Brain microvascular endothelial cell (primary cell): ENCODE measurements around the gene ADAMTSL5.

Experiments used
- DNase-seq: peaks from one replicate; pipeline ENCODE4 v3.0.0-alpha.2; 2020
- H3K27ac ChIP-seq: fragments of 250-450 bp; sonication (Bioruptor Pico); 2 replicates; pipeline ENCODE4 v1.5.1; 2020; ENCODE audit warnings: mild to moderate bottlenecking, moderate library complexity
- H3K27me3 ChIP-seq: fragments of 250-450 bp; sonication (Bioruptor Pico); replicated peaks from 2 replicates; pipeline ENCODE4 v1.5.1; 2020; ENCODE audit warnings: mild to moderate bottlenecking
- H3K36me3 ChIP-seq: fragments of 250-450 bp; sonication (Bioruptor Pico); replicated peaks from 2 replicates; pipeline ENCODE4 v1.5.1; 2020; ENCODE audit warnings: mild to moderate bottlenecking
- H3K4me3 ChIP-seq: 2 replicates; pipeline ENCODE4 v1.5.1; 2011; ENCODE audit warnings: low read depth, mild to moderate bottlenecking, control low read depth, low read length, moderate library complexity
- CTCF ChIP-seq: IDR thresholded peaks from 2 replicates; pipeline ENCODE4 v1.5.1; 2011; ENCODE audit warnings: low read depth, mild to moderate bottlenecking, moderate library complexity, low read length, control low read depth, inconsistent platforms; ENCODE audit errors: missing control alignments
- in situ Hi-C: cut with HindIII; loops from 2 replicates; pipeline ENCODE4 v1.10.0; 2017; ENCODE audit warnings: low sequenced_read_pairs, low pct_ligation_motif_present

Gene ADAMTSL5

GRCh38 chr19:1467490-1468273 lies 45.1 kb downstream of the ADAMTSL5 start:
- H3K36me3 ChIP-seq = no peaks in the 10 kb centered on the region
- DNase-seq = no peak
- in situ Hi-C loops = no loop called here
- H3K27me3 ChIP-seq = peaks cover 66% of the 10 kb centered on the region
- no peak overlapping the region for H3K27ac ChIP-seq
- H3K4me3 ChIP-seq = no peak overlapping the region
- no peak for TF ChIP-seq CTCF

- no peak overlapping the region for H3K27ac ChIP-seq
- H3K36me3 ChIP-seq = no peaks in the 10 kb centered on the region
- TF ChIP-seq CTCF = no peak
- no peak overlapping the region for H3K4me3 ChIP-seq
- in situ Hi-C loops = no loop called here
- peaks cover 64% of the 10 kb centered on the region for H3K27me3 ChIP-seq
- DNase-seq = no peak
Observed at GRCh38 chr19:1467215-1467489, 45.7 kb downstream of the ADAMTSL5 start.

GRCh38 chr19:1466461-1467214 lies 46.2 kb downstream of the ADAMTSL5 start:
- Histone ChIP-seq H3K27me3 (peaks cover 61% of the 10 kb centered on the region), H3K36me3 (no peaks in the 10 kb centered on the region), H3K27ac (no peak overlapping the region), H3K4me3 (no peak overlapping the region)
- in situ Hi-C loops = no loop called here
- no peak for TF ChIP-seq CTCF
- no peak for DNase-seq

- Histone ChIP-seq H3K27ac (no peak overlapping the region), H3K36me3 (no peaks in the 10 kb centered on the region), H3K27me3 (peaks cover 55% of the 10 kb centered on the region), H3K4me3 (no peak overlapping the region)
- no peak for DNase-seq
- in situ Hi-C loops = no loop called here
- TF ChIP-seq CTCF = no peak
Observed at GRCh38 chr19:1466018-1466460, 46.8 kb downstream of the ADAMTSL5 start.

GRCh38 chr19:1465191-1466016 lies 47.4 kb downstream of the ADAMTSL5 start:
- no peak overlapping the region for H3K4me3 ChIP-seq
- peak; percentile 56 for TF ChIP-seq CTCF
- in situ Hi-C loops = no loop called here
- H3K27ac ChIP-seq = no peak overlapping the region
- peaks cover 48% of the 10 kb centered on the region for H3K27me3 ChIP-seq
- H3K36me3 ChIP-seq = no peaks in the 10 kb centered on the region
- DNase-seq = no peak
